HFF-Myc (cell line): Measurements from ENCODE around the gene RGS6.

ENCODE experiments used
- DNase-seq: peaks from one replicate; pipeline ENCODE4 v3.0.0-alpha.2; 2011; ENCODE audit warnings: low read depth; ENCODE audit errors: extremely low read depth
- H3K4me3 ChIP-seq: replicated peaks from 2 replicates; pipeline ENCODE4 v1.5.1; 2011; ENCODE audit warnings: low read depth, mild to moderate bottlenecking, control low read depth, low read length
- CTCF ChIP-seq: IDR thresholded peaks from 2 replicates; pipeline ENCODE4 v1.5.1; 2012; ENCODE audit warnings: mild to moderate bottlenecking, low read depth, low read length, control low read depth; ENCODE audit errors: missing control alignments

Gene RGS6

GRCh38 chr14:72418806-72419205 is 486.6 kb downstream of the RGS6 start:
- TF ChIP-seq CTCF, result no peak
- DNase-seq, result no peak
- no peak overlapping the region for H3K4me3 ChIP-seq

- TF ChIP-seq CTCF, result no peak
- H3K4me3 ChIP-seq, result no peak overlapping the region
- DNase-seq, result no peak
Observed at GRCh38 chr14:72419226-72419775, 487.1 kb downstream of the RGS6 start.

GRCh38 chr14:72420749-72421474 is 488.7 kb downstream of the RGS6 start:
- peak; percentile 25 for DNase-seq
- no peak overlapping the region for H3K4me3 ChIP-seq
- TF ChIP-seq CTCF, result peak; percentile 94

GRCh38 chr14:72423957-72424356 is 491.7 kb downstream of the RGS6 start:
- no peak overlapping the region for H3K4me3 ChIP-seq
- no peak for DNase-seq
- TF ChIP-seq CTCF, result no peak

- no peak for TF ChIP-seq CTCF
- no peak overlapping the region for H3K4me3 ChIP-seq
- DNase-seq, result no peak
Observed at GRCh38 chr14:72430457-72430856, 498.2 kb downstream of the RGS6 start.

- no peak for TF ChIP-seq CTCF
Observed at GRCh38 chr14:72432748-72433147, 500.5 kb downstream of the RGS6 start.

More at GRCh38 chr14:72432748-72433147, 500.5 kb downstream of the RGS6 start:
- no peak overlapping the region for H3K4me3 ChIP-seq
- DNase-seq, result no peak
